ENCODE results near the gene KCNH3.

KCNH3 gene

GRCh38 chr12:49560695-49561094 lies 21.9 kb downstream of the KCNH3 start:
- Histone ChIP-seq H3K4me3 (ENCODE audit: low read length) (no peak overlapping the region), H3K36me3 (ENCODE audit: control insufficient read depth, insufficient read depth, low read length) (peaks cover 35% of the 10 kb centered on the region), H3K4me1 (ENCODE audit: control insufficient read depth, insufficient read depth, low read length) (no peaks in the 10 kb centered on the region), H3K27me3 (ENCODE audit: control insufficient read depth, insufficient read depth, low read length) (no peaks in the 10 kb centered on the region), H3K9ac (ENCODE audit: low read length) (no peak overlapping the region), H3K27ac (ENCODE audit: low read depth, low read length) (no peak overlapping the region)

DNA sequence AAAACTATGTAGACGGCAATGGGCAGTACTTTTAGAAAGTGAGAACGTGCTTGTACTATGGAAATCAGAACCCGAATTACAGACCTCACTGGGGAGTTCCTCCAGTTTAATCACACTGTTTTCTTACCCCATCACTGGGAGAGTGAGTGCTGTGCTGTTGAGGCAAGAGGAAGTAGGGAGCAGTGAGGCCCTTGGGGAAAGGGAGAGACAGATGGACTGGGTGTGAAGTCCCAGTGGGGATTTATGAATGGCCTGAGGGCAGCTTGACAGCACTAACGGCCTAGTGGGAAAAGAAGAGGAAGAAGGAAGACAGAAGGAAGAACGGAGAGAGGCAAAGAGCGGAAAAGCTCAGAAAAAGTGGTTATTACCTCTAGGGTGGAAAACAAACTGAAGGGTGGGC lies 23.4 kb downstream of the KCNH3 start:
- peaks cover 8% of the 10 kb centered on the region for H3K4me1 ChIP-seq (ENCODE audit: control insufficient read depth, insufficient read depth, low read length)
- H3K4me3 ChIP-seq (ENCODE audit: low read length) = no peak overlapping the region
- H3K27ac ChIP-seq (ENCODE audit: low read depth, low read length) = no peak overlapping the region
- peaks cover 35% of the 10 kb centered on the region for H3K36me3 ChIP-seq (ENCODE audit: control insufficient read depth, insufficient read depth, low read length)
- no peak overlapping the region for H3K9ac ChIP-seq (ENCODE audit: low read length)
- no peaks in the 10 kb centered on the region for H3K27me3 ChIP-seq (ENCODE audit: control insufficient read depth, insufficient read depth, low read length)

DNA sequence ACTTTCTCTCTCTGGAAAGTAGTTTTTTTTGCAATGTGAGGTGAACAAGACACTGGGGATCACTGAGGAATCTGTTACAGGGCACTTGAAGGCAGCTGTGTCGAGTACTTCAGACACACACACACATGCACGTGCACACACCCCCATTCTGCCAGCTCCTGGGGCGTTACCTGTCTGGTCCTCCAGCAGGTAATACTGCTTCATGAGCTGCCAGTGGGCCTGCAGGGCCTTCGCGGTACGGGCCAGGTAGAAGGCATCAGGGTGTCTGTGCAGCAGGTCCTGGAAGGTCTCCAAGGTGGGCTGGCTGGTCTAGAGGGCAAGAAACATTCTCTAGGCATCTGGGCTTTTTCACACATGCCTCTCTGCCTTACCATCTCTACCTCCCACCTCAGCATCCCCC lies 24.0 kb downstream of the KCNH3 start:
- no peak overlapping the region for H3K9ac ChIP-seq (ENCODE audit: low read length)

GRCh38 chr12:49563951-49564685 lies 25.3 kb downstream of the KCNH3 start:
- Histone ChIP-seq H3K36me3 (ENCODE audit: control insufficient read depth, insufficient read depth, low read length) (peaks cover 29% of the 10 kb centered on the region), H3K4me3 (ENCODE audit: low read length) (no peak overlapping the region), H3K4me1 (ENCODE audit: control insufficient read depth, insufficient read depth, low read length) (peaks cover 10% of the 10 kb centered on the region), H3K27me3 (ENCODE audit: control insufficient read depth, insufficient read depth, low read length) (no peaks in the 10 kb centered on the region), H3K27ac (ENCODE audit: low read depth, low read length) (no peak overlapping the region), H3K9ac (ENCODE audit: low read length) (no peak overlapping the region)

More for the DNA sequence above, 24.0 kb downstream of the KCNH3 start:
- H3K4me3 ChIP-seq (ENCODE audit: low read length) = no peak overlapping the region
- peaks cover 35% of the 10 kb centered on the region for H3K36me3 ChIP-seq (ENCODE audit: control insufficient read depth, insufficient read depth, low read length)
- peaks cover 8% of the 10 kb centered on the region for H3K4me1 ChIP-seq (ENCODE audit: control insufficient read depth, insufficient read depth, low read length)
- no peak overlapping the region for H3K27ac ChIP-seq (ENCODE audit: low read depth, low read length)
- no peaks in the 10 kb centered on the region for H3K27me3 ChIP-seq (ENCODE audit: control insufficient read depth, insufficient read depth, low read length)

- no peak overlapping the region for H3K27ac ChIP-seq (ENCODE audit: low read depth, low read length)
- peaks cover 10% of the 10 kb centered on the region for H3K4me1 ChIP-seq (ENCODE audit: control insufficient read depth, insufficient read depth, low read length)
- no peaks in the 10 kb centered on the region for H3K27me3 ChIP-seq (ENCODE audit: control insufficient read depth, insufficient read depth, low read length)
- no peak overlapping the region for H3K9ac ChIP-seq (ENCODE audit: low read length)
- no peak overlapping the region for H3K4me3 ChIP-seq (ENCODE audit: low read length)
- H3K36me3 ChIP-seq (ENCODE audit: control insufficient read depth, insufficient read depth, low read length) = peaks cover 21% of the 10 kb centered on the region
Measured at GRCh38 chr12:49564686-49565405, 26.0 kb downstream of the KCNH3 start.

DNA sequence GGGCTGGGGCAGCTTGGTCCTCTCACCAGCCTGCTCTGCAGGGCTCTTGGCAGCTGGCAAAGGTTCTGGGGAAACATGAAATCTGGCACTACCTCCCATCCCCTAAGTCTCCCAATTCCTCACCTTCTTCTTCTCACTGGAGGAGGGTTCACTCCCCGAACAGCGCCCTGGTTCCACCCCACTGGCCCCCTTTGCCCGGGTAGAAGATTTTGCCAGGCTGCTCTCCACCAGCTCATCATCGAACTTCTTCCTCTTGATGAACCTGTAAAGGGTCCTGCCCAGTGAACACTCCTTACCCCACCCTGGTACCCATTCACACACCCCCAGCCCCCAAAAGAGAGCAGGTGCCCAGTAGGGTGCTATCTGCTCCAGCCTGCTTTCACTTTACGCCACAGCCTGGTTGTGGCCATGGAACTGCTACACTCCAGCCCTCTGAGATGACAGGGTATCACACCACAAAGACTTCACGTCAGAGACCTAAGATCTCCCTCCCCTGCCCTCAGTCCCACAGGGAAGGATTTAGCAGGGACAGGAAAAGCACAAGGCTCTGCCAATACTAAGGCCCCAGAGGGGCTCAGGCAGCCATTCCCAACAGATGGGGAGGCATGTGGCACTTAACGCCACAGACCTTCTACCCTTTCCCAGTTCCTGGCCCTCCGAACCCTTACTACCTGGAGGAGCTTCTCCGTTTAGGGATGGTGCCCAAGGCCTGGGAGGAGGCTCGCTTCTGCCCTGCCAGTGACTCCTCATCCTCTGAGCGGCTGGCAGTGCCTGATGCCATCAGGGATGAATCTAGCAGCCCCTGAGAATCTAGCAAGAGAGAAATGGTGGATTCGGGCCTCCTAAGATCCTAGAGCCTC lies 26.8 kb downstream of the KCNH3 start:
- Histone ChIP-seq H3K4me3 (ENCODE audit: low read length) (no peak overlapping the region), H3K36me3 (ENCODE audit: control insufficient read depth, insufficient read depth, low read length) (peaks cover 20% of the 10 kb centered on the region), H3K27me3 (ENCODE audit: control insufficient read depth, insufficient read depth, low read length) (no peaks in the 10 kb centered on the region), H3K27ac (ENCODE audit: low read depth, low read length) (no peak overlapping the region), H3K4me1 (ENCODE audit: control insufficient read depth, insufficient read depth, low read length) (peaks cover 10% of the 10 kb centered on the region), H3K9ac (ENCODE audit: low read length) (no peak overlapping the region)

DNA sequence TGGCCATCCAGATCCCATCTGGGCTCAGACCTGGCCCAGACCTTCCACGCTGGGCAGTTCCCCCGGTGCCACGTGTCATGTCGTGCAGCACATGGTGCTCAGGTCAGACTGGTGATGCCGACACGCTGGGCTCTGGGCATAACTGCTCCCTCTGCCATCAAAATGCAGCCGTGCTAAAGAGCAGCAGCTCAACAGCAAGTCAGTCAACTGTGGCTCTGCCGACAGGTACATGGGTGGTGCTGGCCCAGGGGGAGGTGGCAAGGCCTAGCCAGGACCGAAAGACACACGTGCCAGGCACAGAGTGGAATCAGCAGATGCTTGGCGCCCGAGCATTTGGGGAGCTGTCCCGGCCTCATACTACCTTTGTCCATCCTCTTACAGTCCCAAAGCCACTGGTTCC lies 27.5 kb downstream of the KCNH3 start:
- Histone ChIP-seq H3K4me3 (ENCODE audit: low read length) (no peak overlapping the region), H3K36me3 (ENCODE audit: control insufficient read depth, insufficient read depth, low read length) (peaks cover 18% of the 10 kb centered on the region), H3K27ac (ENCODE audit: low read depth, low read length) (no peak overlapping the region), H3K4me1 (ENCODE audit: control insufficient read depth, insufficient read depth, low read length) (peaks cover 10% of the 10 kb centered on the region), H3K27me3 (ENCODE audit: control insufficient read depth, insufficient read depth, low read length) (no peaks in the 10 kb centered on the region), H3K9ac (ENCODE audit: low read length) (no peak overlapping the region)

DNA sequence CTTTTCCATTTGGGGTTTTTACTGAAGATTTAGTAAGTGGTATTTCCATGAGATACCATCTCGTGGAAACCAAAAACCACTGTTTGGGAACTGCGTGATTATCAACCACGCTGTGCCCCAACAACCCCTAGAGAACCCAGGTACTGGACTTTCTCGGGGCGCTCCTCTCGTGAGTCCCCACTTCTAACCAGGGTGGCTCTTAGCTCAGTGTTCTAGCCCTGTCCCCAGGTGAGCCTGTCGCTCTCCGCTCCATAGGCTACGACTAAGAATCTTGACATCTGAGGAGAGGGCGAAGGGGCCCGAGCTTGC lies 28.4 kb downstream of the KCNH3 start:
- Histone ChIP-seq H3K4me1 (ENCODE audit: control insufficient read depth, insufficient read depth, low read length) (peaks cover 10% of the 10 kb centered on the region), H3K27ac (ENCODE audit: low read depth, low read length) (peak overlapping the region; percentile 90), H3K4me3 (ENCODE audit: low read length) (peak overlapping the region; percentile 94), H3K27me3 (ENCODE audit: control insufficient read depth, insufficient read depth, low read length) (no peaks in the 10 kb centered on the region), H3K9ac (ENCODE audit: low read length) (peak overlapping the region; percentile 85), H3K36me3 (ENCODE audit: control insufficient read depth, insufficient read depth, low read length) (peaks cover 18% of the 10 kb centered on the region)

- H3K36me3 ChIP-seq (ENCODE audit: control insufficient read depth, insufficient read depth, low read length) = peaks cover 15% of the 10 kb centered on the region
- peak within 1 kb of the TSS; percentile 85 for H3K9ac ChIP-seq (ENCODE audit: low read length)
- H3K4me3 ChIP-seq (ENCODE audit: low read length) = peak within 1 kb of the TSS; percentile 94
- no peaks in the 10 kb centered on the region for H3K27me3 ChIP-seq (ENCODE audit: control insufficient read depth, insufficient read depth, low read length)
- H3K4me1 ChIP-seq (ENCODE audit: control insufficient read depth, insufficient read depth, low read length) = peaks cover 10% of the 10 kb centered on the region
- H3K27ac ChIP-seq (ENCODE audit: low read depth, low read length) = peak within 1 kb of the TSS; percentile 90
Measured at GRCh38 chr12:49567611-49568441, 29.0 kb downstream of the KCNH3 start, which contains the start of gene MCRS1. Gene MCRS1 (minus strand): TSS chr12:49568142. CDS start chr12:49566731, 1,411 bp downstream.

- Histone ChIP-seq H3K4me3 (ENCODE audit: low read length) (peak overlapping the region; percentile 94), H3K36me3 (ENCODE audit: control insufficient read depth, insufficient read depth, low read length) (peaks cover 11% of the 10 kb centered on the region), H3K4me1 (ENCODE audit: control insufficient read depth, insufficient read depth, low read length) (peaks cover 10% of the 10 kb centered on the region), H3K27me3 (ENCODE audit: control insufficient read depth, insufficient read depth, low read length) (no peaks in the 10 kb centered on the region), H3K9ac (ENCODE audit: low read length) (no peak overlapping the region), H3K27ac (ENCODE audit: low read depth, low read length) (no peak overlapping the region)
Measured at GRCh38 chr12:49568442-49569162, 29.8 kb downstream of the KCNH3 start.

DNA sequence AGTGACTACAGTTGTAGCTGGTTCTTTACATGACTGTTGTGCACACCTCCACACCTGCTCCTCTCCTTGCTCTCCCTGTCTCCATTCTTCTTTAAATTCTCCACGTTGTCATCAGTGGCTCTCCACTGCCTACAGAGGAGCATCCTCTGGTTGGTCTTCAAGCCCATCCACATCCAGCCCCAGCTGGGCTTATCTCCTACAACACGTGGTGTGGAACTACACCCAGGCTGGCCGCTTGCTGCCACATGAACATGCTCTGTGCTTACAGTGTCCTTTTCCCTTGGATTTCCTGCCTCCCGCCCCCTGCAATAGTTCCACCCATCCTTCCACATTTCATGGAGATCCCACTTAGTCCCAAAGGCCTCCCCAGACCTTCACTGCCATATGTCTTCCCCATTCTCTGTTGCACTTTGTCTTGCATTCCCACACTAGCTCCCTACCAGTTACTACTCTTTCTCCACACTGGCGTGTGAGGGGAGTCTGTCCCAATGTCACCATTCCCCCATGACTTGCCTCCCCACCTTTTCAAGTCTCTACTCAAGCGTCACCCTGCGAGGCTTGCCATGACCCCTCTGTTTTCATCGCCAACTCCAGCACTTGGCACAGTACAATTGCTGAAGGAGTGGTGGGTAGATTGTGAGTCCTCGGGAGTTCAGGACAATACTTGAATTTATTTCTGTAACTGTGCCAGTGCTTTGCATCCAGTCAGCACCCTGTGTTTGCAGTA lies 38.9 kb downstream of the KCNH3 start:
- H3K27ac ChIP-seq (ENCODE audit: low read depth, low read length) = no peak overlapping the region
- H3K4me1 ChIP-seq (ENCODE audit: control insufficient read depth, insufficient read depth, low read length) = peaks cover 12% of the 10 kb centered on the region
- no peak overlapping the region for H3K9ac ChIP-seq (ENCODE audit: low read length)
- no peak overlapping the region for H3K4me3 ChIP-seq (ENCODE audit: low read length)
- H3K36me3 ChIP-seq (ENCODE audit: control insufficient read depth, insufficient read depth, low read length) = no peaks in the 10 kb centered on the region
- H3K27me3 ChIP-seq (ENCODE audit: control insufficient read depth, insufficient read depth, low read length) = no peaks in the 10 kb centered on the region
